ENCODE measurements around the gene USH2A. TPM values are rescaled to one million over a fixed set of nuclear protein-coding genes. Genes with fewer than 3 reads are reported as not detected.

The USH2A gene
- total RNA-seq, 4 donors from 2014 or later, result 0.03 to 0.25 TPM; not detected in 2

DNA sequence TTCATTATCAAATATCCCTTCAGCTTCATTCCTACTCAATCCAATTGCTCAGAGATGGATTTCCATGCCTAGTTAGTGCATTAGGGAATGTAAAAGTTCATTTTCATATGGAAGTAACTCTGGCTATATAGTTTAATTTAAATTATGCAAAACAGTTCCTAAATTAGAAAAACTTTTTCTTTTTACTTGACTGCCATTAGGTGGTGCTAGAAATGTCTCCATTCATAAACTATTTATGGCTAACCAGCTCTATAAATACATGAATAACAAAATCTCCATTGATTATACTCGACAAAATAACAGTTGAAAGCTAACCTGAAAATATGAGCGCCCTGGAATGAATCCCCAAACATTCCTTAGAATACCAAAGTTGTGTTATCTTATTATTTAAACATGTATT is 311.4 kb downstream of the USH2A start:
- H3K4me3 ChIP-seq (ENCODE audit: low read depth, poor library complexity, severe bottlenecking), result no peak overlapping the region
- no peak for TF ChIP-seq POLR2A (IDR thresholded peaks at IDR 0.05)
- TF ChIP-seq, protein P1, sequence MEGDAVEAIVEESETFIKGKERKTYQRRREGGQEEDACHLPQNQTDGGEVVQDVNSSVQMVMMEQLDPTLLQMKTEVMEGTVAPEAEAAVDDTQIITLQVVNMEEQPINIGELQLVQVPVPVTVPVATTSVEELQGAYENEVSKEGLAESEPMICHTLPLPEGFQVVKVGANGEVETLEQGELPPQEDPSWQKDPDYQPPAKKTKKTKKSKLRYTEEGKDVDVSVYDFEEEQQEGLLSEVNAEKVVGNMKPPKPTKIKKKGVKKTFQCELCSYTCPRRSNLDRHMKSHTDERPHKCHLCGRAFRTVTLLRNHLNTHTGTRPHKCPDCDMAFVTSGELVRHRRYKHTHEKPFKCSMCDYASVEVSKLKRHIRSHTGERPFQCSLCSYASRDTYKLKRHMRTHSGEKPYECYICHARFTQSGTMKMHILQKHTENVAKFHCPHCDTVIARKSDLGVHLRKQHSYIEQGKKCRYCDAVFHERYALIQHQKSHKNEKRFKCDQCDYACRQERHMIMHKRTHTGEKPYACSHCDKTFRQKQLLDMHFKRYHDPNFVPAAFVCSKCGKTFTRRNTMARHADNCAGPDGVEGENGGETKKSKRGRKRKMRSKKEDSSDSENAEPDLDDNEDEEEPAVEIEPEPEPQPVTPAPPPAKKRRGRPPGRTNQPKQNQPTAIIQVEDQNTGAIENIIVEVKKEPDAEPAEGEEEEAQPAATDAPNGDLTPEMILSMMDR (IDR thresholded peaks at IDR 0.05), result no peak
- intact Hi-C loops (cut with DNase I; ENCODE audit: low total_unique reads), result no loop called here
- 61% methylated on average over 2 of the region's 2 CpGs for WGBS, 2 donors
- no peak for DNase-seq (ENCODE audit: low spot score in 2 of 2)

DNA sequence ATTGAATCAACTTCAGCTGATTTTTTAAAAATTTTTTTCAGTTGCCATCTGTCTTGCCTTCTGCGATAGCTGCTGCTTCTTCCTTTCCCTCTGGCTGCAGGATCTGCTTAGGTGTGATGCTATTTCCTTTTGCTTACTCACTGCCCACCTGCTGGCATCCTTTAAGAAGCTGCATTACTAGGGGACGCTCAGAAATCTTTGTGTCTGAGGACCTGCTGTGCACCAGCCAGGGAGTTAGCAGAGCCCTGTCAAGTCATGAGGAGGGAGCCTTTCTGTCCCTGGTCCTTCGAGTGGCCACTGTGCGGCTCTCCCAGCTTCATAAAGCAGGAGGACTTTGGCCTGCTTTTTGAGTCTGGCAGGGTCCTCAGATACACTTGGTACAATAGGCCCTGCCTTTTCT is 327.8 kb downstream of the USH2A start:
- no peak for DNase-seq (ENCODE audit: low spot score in 2 of 2)
- intact Hi-C loops (cut with DNase I; ENCODE audit: low total_unique reads), result no loop called here
- no peak overlapping the region for H3K4me3 ChIP-seq (ENCODE audit: low read depth, poor library complexity, severe bottlenecking)
- TF ChIP-seq, protein P1 (IDR thresholded peaks at IDR 0.05), result no peak
- no peak for TF ChIP-seq POLR2A (IDR thresholded peaks at IDR 0.05)
- 68 to 72% methylated on average over 4 of the region's 4 CpGs for WGBS, 2 donors

DNA sequence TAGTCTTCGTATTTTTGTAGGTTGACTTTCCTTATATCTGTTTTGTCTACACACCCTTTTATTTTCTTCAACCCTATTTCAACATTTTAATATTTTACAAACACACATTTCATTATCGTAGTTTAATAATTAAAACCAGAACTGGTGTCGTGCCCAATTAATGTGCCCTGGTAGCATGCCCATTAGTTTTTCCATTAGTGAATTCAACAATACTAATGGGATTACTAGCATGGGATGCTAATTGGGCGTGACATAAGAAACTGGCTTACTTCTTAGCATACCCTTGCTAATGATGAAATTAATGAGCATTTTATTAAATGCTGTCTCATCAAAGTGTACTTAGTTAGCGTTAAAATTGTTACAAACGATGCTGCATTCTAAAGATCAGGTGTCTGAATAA is 332.7 kb downstream of the USH2A start:
- no peak for TF ChIP-seq POLR2A (IDR thresholded peaks at IDR 0.05)
- TF ChIP-seq, protein P1 (IDR thresholded peaks at IDR 0.05), result no peak
- WGBS, 2 donors, result 76% methylated on average over 6 of the region's 6 CpGs
- intact Hi-C loops (cut with DNase I; ENCODE audit: low total_unique reads), result no loop called here
- no peak for DNase-seq (ENCODE audit: low spot score in 2 of 2)
- H3K4me3 ChIP-seq (ENCODE audit: low read depth, poor library complexity, severe bottlenecking), result no peak overlapping the region

DNA sequence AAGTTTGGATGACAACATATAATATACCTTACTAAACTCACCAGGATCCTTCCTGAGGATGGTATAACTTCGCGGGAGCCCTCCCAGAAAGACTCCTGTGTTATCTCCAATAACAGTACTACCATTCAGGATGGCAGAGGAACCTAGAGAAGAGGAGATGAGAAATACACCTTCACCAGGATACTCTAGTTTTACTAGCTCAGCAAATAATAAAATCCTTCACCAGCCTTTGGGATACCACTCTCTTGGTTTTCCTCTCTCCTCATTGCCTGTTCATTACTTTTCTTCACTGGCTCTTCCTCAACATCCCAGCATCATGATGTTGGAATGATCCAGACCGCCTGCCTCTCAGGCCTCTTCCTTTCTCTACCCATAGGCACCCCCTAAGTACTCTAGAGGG is 336.6 kb downstream of the USH2A start:
- no peak for TF ChIP-seq POLR2A (IDR thresholded peaks at IDR 0.05)
- TF ChIP-seq, protein P1 (IDR thresholded peaks at IDR 0.05), result no peak
- intact Hi-C loops (cut with DNase I; ENCODE audit: low total_unique reads), result no loop called here
- WGBS, 2 donors, result 93 to 99% methylated on average over 3 of the region's 3 CpGs
- DNase-seq (ENCODE audit: low spot score in 2 of 2), result no peak
- no peak overlapping the region for H3K4me3 ChIP-seq (ENCODE audit: low read depth, poor library complexity, severe bottlenecking)

DNA sequence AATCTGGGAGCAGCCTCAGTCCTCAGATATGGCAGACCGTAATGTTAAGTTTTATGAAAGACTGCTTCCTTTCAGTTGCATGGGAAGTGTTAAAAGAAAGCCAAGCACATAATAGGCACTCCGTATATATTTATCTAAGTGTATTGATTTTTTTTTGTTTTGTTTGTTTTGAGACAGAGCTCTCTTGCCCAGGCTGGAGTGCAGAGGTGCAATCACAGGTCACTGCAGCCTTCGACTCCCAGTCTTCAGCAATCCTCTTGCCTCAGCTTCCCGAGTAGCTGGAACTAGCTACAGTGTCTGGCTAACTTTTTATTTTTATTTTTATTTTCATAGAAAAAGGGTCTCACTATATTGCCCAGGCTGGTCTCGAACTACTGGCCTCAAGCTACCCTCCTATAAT is 341.8 kb downstream of the USH2A start:
- no peak overlapping the region for H3K4me3 ChIP-seq (ENCODE audit: low read depth, poor library complexity, severe bottlenecking)
- WGBS, 2 donors, result 67 to 70% methylated on average over 5 of the region's 5 CpGs
- DNase-seq (ENCODE audit: low spot score in 2 of 2), result no peak
- TF ChIP-seq POLR2A (IDR thresholded peaks at IDR 0.05), result no peak
- TF ChIP-seq, protein P1 (IDR thresholded peaks at IDR 0.05), result no peak
- intact Hi-C loops (cut with DNase I; ENCODE audit: low total_unique reads), result no loop called here

DNA sequence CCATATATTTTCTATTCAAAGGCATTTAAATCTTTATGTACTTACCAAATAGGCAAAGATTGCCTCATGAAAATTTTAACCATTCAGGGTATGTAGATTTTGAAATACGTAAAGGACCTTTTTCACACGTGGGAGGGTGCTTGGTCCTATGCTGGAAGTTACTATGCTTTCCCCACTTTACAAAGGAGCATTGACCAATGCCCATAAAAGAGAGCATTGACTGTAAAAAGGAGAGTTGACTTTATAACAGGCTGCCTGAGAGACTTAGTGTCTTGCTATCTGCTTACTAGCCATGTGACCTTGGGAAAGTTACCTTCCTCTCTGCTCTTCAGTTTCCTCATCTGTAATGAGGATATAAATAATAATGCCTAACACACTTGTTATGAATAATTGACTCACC is 346.5 kb downstream of the USH2A start:
- intact Hi-C loops (cut with DNase I; ENCODE audit: low total_unique reads), result no loop called here
- no peak for DNase-seq (ENCODE audit: low spot score in 2 of 2)
- TF ChIP-seq, protein P1 (IDR thresholded peaks at IDR 0.05), result no peak
- no peak for TF ChIP-seq POLR2A (IDR thresholded peaks at IDR 0.05)
- 72 to 81% methylated on average over 2 of the region's 2 CpGs for WGBS, 2 donors
- no peak overlapping the region for H3K4me3 ChIP-seq (ENCODE audit: low read depth, poor library complexity, severe bottlenecking)

Data from lower leg skin (tissue), 4 donors.